H9 (cell line): ENCODE results near the gene NME4. TPM values are rescaled to one million over a fixed set of nuclear protein-coding genes. Genes with fewer than 3 reads are reported as not detected.

Source experiments
- DNase-seq: peaks from one replicate; pipeline ENCODE4 v3.0.0-alpha.2; 2017
- H2AFZ ChIP-seq: one replicate; pipeline ENCODE4 v1.6.1; 2013; ENCODE audit warnings: mild to moderate bottlenecking, low read length, control low read depth, moderate library complexity
- H2AK5ac ChIP-seq: 2 replicates; pipeline ENCODE4 v1.6.1; 2013; ENCODE audit warnings: low read length, control low read depth, mixed read lengths; ENCODE audit not compliant: insufficient read length
- H2BK120ac ChIP-seq: one replicate; pipeline ENCODE4 v1.6.1; 2013; ENCODE audit warnings: low read depth, mild to moderate bottlenecking, low read length, control low read depth, inconsistent platforms; ENCODE audit not compliant: poor library complexity, severe bottlenecking
- H2BK12ac ChIP-seq: 2 replicates; pipeline ENCODE4 v1.6.1; 2013; ENCODE audit warnings: low read length, control low read depth, mixed read lengths, low read depth; ENCODE audit not compliant: insufficient read length
- H2BK15ac ChIP-seq: 2 replicates; pipeline ENCODE4 v1.6.1; 2013; ENCODE audit warnings: low read depth, low read length, control low read depth
- H2BK20ac ChIP-seq: one replicate; pipeline ENCODE4 v1.6.1; 2013; ENCODE audit warnings: low read depth, mild to moderate bottlenecking, low read length, control low read depth, inconsistent platforms; ENCODE audit not compliant: poor library complexity, severe bottlenecking
- H2BK5ac ChIP-seq: 2 replicates; pipeline ENCODE4 v1.6.1; 2013; ENCODE audit warnings: low read length, control low read depth, mixed read lengths; ENCODE audit not compliant: insufficient read length
- H3K14ac ChIP-seq: 2 replicates; pipeline ENCODE4 v1.6.1; 2013; ENCODE audit warnings: low read length, control low read depth; ENCODE audit not compliant: insufficient read depth
- H3K18ac ChIP-seq: 2 replicates; pipeline ENCODE4 v1.6.1; 2013; ENCODE audit warnings: low read depth, mild to moderate bottlenecking, mixed read lengths, low read length, control low read depth; ENCODE audit not compliant: insufficient read length
- H3K23ac ChIP-seq: 2 replicates; pipeline ENCODE4 v1.6.1; 2013; ENCODE audit warnings: low read length, control low read depth, mixed read lengths, low read depth; ENCODE audit not compliant: insufficient read length
- H3K23me2 ChIP-seq: 2 replicates; pipeline ENCODE4 v1.6.1; 2013; ENCODE audit warnings: low read depth, mild to moderate bottlenecking, mixed read lengths, low read length, control low read depth; ENCODE audit not compliant: insufficient read length, poor library complexity, severe bottlenecking
- H3K27ac ChIP-seq: 2 replicates; pipeline ENCODE4 v1.5.1; 2013; ENCODE audit warnings: low read length, control low read depth, mixed read lengths, low read depth; ENCODE audit not compliant: insufficient read length
- H3K27me3 ChIP-seq: 2 replicates; pipeline ENCODE4 v1.6.1; 2013; ENCODE audit warnings: low read length, control low read depth, inconsistent platforms; ENCODE audit not compliant: insufficient read depth
- H3K4ac ChIP-seq: 2 replicates; pipeline ENCODE4 v1.6.1; 2013; ENCODE audit warnings: low read depth, mild to moderate bottlenecking, control low read depth, inconsistent platforms, low read length, moderate library complexity
- H3K4me1 ChIP-seq: 2 replicates; pipeline ENCODE4 v1.6.1; 2013; ENCODE audit warnings: low read length, control low read depth, inconsistent platforms; ENCODE audit not compliant: insufficient read depth
- H3K4me2 ChIP-seq: 2 replicates; pipeline ENCODE4 v1.6.1; 2013; ENCODE audit warnings: low read length, control low read depth, mixed read lengths; ENCODE audit not compliant: insufficient read length, insufficient read depth
- H3K56ac ChIP-seq: 2 replicates; pipeline ENCODE4 v1.6.1; 2013; ENCODE audit warnings: low read depth, mild to moderate bottlenecking, mixed read lengths, low read length, control low read depth; ENCODE audit not compliant: insufficient read length
- H3K79me1 ChIP-seq: 2 replicates; pipeline ENCODE4 v1.6.1; 2013; ENCODE audit warnings: low read depth, mild to moderate bottlenecking, moderate library complexity, low read length, control low read depth, inconsistent platforms; ENCODE audit not compliant: insufficient read depth, poor library complexity, severe bottlenecking
- H3K79me2 ChIP-seq: 2 replicates; pipeline ENCODE4 v1.6.1; 2013; ENCODE audit warnings: low read length, control low read depth, inconsistent platforms; ENCODE audit not compliant: insufficient read depth
- H3K9ac ChIP-seq: 2 replicates; pipeline ENCODE4 v1.6.1; 2013; ENCODE audit warnings: low read length, control low read depth, mixed read lengths; ENCODE audit not compliant: insufficient read length; ENCODE audit errors: extremely low read depth
- H3K9me3 ChIP-seq: one replicate; pipeline ENCODE4 v1.6.1; 2013; ENCODE audit warnings: low read depth, low read length, inconsistent platforms; ENCODE audit not compliant: control insufficient read depth
- H3T11ph ChIP-seq: one replicate; pipeline ENCODE4 v1.6.1; 2013; ENCODE audit warnings: mild to moderate bottlenecking, low read length, control low read depth, inconsistent platforms
- H4K20me1 ChIP-seq: one replicate; pipeline ENCODE4 v1.6.1; 2013; ENCODE audit not compliant: control insufficient read depth, insufficient read length, insufficient read depth
- H4K5ac ChIP-seq: 2 replicates; pipeline ENCODE4 v1.6.1; 2013; ENCODE audit warnings: low read depth, mild to moderate bottlenecking, mixed read lengths, low read length, control low read depth; ENCODE audit not compliant: insufficient read length
- H4K8ac ChIP-seq: replicated peaks from 2 replicates; pipeline ENCODE4 v1.6.1; 2013; ENCODE audit warnings: low read length, control low read depth, mixed read lengths, low read depth; ENCODE audit not compliant: insufficient read length
- H4K91ac ChIP-seq: 2 replicates; pipeline ENCODE4 v1.6.1; 2013; ENCODE audit warnings: low read depth, mild to moderate bottlenecking, moderate library complexity, mixed read lengths, low read length, control low read depth; ENCODE audit not compliant: insufficient read length
- H3K27ac Mint-ChIP-seq, 3 experiments: 2 replicates in 2 of 3; 3 replicates in 1 of 3; pipeline ENCODE4 v1.8.0; 2020 to 2021; ENCODE audit warnings: mixed read lengths in 3 of 3, mild to moderate bottlenecking in 1 of 3, moderate library complexity in 1 of 3
- H3K27me3 Mint-ChIP-seq: 2 replicates; pipeline ENCODE4 v1.8.0; 2021; ENCODE audit warnings: low read depth, mild to moderate bottlenecking, moderate library complexity, mixed read lengths
- H3K36me3 Mint-ChIP-seq, 3 experiments: 2 replicates in 2 of 3; 3 replicates in 1 of 3; pipeline ENCODE4 v1.8.0; 2020 to 2021; ENCODE audit warnings: low read depth in 3 of 3, mixed read lengths in 3 of 3; ENCODE audit not compliant: insufficient read depth in 1 of 3
- H3K4me1 Mint-ChIP-seq, 2 experiments: 2 replicates each; pipeline ENCODE4 v1.8.0; 2020; ENCODE audit warnings: mixed read lengths in 2 of 2
- H3K4me3 Mint-ChIP-seq, 2 experiments: 2 replicates in 1 of 2; 3 replicates in 1 of 2; pipeline ENCODE4 v1.8.0; 2020 to 2021; ENCODE audit warnings: mild to moderate bottlenecking in 2 of 2, mixed read lengths in 2 of 2, moderate library complexity in 1 of 2
- H3K9me3 Mint-ChIP-seq, 2 experiments: 2 replicates in 1 of 2; 3 replicates in 1 of 2; pipeline ENCODE4 v1.8.0; 2020; ENCODE audit warnings: mild to moderate bottlenecking in 2 of 2, mixed read lengths in 2 of 2, moderate library complexity in 1 of 2
- WGBS: extraction: QIAGEN DNeasy Blood & Tissue Kit; methylation state at CpG from one replicate; pipeline ENCODE4 v1.1.7; 2013; ENCODE audit warnings: missing lambda C conversion rate, low lambda C conversion rate, mixed read lengths; ENCODE audit not compliant: insufficient read length; ENCODE audit errors: extremely low coverage; 5-methylcytosine and 5-hydroxymethylcytosine counted together
- total RNA-seq: library from RNA; stranded (reverse); gene quantifications from 2 replicates; pipeline ENCODE4 v1.2.1, GENCODE V29; 2021
- TF ChIP-seq, protein P1 (sequence below): fragments of 200-600 bp; sonication (generic); conservative IDR thresholded peaks from 3 replicates; pipeline ENCODE4 v1.8.0; 2021; ENCODE audit warnings: antibody characterized with exemption, mild to moderate bottlenecking

The NME4 gene
- total RNA-seq, 1 experiment from 2014 or later, result 320 TPM

DNA sequence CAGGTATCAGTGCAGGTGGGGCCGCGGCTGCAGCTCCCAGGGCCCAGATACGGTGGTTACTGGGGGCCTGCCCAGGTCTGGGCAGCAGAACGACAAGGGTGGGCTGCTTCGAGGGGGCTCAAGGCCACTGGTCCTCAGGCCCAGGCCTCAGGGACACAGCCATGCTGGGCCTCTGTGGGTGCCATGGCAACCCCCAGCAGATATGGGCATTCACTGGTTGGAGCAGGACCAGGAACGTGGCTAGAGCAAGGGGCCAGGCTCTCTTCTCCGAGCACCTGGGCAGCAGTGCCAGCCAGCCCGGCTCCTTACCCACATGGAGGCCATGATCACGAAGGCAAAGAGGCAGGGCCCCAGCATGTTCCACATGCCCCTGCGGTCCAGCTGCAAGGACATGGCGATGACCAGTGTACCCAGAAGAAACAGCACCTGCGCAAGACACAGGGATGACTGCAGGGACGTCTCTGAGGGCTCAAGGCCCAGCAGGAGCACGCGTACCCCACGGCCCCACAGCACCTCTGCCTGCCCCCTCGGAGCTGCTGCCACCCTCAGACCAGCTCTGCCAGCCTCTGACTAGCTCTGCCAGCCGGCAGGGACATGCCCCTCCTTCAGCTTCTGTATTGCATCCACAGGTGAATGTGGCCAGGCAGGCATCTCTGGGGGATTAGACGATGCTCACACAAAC is 24.6 kb upstream of the NME4 start:
- H3K18ac ChIP-seq, result no peak overlapping the region
- no peak overlapping the region for H3K4me2 ChIP-seq
- H3K79me1 ChIP-seq, result no peaks in the 10 kb centered on the region
- H4K91ac ChIP-seq, result no peak overlapping the region
- H4K20me1 ChIP-seq, result no peaks in the 10 kb centered on the region
- no peak overlapping the region for H2AFZ ChIP-seq
- WGBS, result no CpG with 5 or more reads among the region's 19 CpGs
- H3K14ac ChIP-seq, result no peak overlapping the region
- no peak overlapping the region for H2AK5ac ChIP-seq
- no peak overlapping the region for H3K23ac ChIP-seq
- H3K56ac ChIP-seq, result no peak overlapping the region
- H4K8ac ChIP-seq, result no peak overlapping the region
- H2BK20ac ChIP-seq, result no peak overlapping the region
- no peak overlapping the region for H2BK12ac ChIP-seq
- no peak overlapping the region for H2BK120ac ChIP-seq
- peaks cover 5 to 59% (median 39%) of the 10 kb centered on the region in 3 experiments for H3K36me3 Mint-ChIP-seq
- no peaks in the 10 kb centered on the region; the same call in 1 of the 2 replicates for H3K27me3 Mint-ChIP-seq
- H3K79me2 ChIP-seq, result no peaks in the 10 kb centered on the region
- TF ChIP-seq, protein P1, sequence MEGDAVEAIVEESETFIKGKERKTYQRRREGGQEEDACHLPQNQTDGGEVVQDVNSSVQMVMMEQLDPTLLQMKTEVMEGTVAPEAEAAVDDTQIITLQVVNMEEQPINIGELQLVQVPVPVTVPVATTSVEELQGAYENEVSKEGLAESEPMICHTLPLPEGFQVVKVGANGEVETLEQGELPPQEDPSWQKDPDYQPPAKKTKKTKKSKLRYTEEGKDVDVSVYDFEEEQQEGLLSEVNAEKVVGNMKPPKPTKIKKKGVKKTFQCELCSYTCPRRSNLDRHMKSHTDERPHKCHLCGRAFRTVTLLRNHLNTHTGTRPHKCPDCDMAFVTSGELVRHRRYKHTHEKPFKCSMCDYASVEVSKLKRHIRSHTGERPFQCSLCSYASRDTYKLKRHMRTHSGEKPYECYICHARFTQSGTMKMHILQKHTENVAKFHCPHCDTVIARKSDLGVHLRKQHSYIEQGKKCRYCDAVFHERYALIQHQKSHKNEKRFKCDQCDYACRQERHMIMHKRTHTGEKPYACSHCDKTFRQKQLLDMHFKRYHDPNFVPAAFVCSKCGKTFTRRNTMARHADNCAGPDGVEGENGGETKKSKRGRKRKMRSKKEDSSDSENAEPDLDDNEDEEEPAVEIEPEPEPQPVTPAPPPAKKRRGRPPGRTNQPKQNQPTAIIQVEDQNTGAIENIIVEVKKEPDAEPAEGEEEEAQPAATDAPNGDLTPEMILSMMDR, result no peak
- no peak overlapping the region for H3T11ph ChIP-seq
- peak overlapping the region in 1 of 3 experiments; percentile 40; a peak in 1 of 7 replicates for H3K27ac Mint-ChIP-seq
- no peak for DNase-seq
- no peak overlapping the region for H3K27ac ChIP-seq
- H3K9me3 ChIP-seq, result no peaks in the 10 kb centered on the region
- H3K4me1 ChIP-seq, result no peaks in the 10 kb centered on the region
- H2BK5ac ChIP-seq, result no peak overlapping the region
- no peaks in the 10 kb centered on the region for H3K27me3 ChIP-seq
- H2BK15ac ChIP-seq, result no peak overlapping the region
- no peaks in the 10 kb centered on the region for H3K9me3 Mint-ChIP-seq
- H4K5ac ChIP-seq, result no peak overlapping the region
- peaks cover 9 to 13% of the 10 kb centered on the region in 2 experiments for H3K4me1 Mint-ChIP-seq
- H3K4ac ChIP-seq, result no peak overlapping the region
- H3K23me2 ChIP-seq, result no peaks in the 10 kb centered on the region
- no peak overlapping the region for H3K9ac ChIP-seq
- no peak overlapping the region for H3K4me3 Mint-ChIP-seq
